K562 (cell line): Measurements from ENCODE around the gene NSMCE1. TPM values are rescaled to one million over a fixed set of nuclear protein-coding genes. Genes with fewer than 3 reads are reported as not detected.

Experiments used
- CAMTA2 ChIP-seq: fragments of 250-450 bp; sonication (Bioruptor Pico); conservative IDR thresholded peaks from 2 replicates; pipeline ENCODE4 v1.5.1; 2022
- CBFA2T3 ChIP-seq: fragments of 450-650 bp; IDR thresholded peaks from 2 replicates; pipeline ENCODE4 v1.6.1; 2017
- COPS2 ChIP-seq: fragments of 450-650 bp; conservative IDR thresholded peaks from 2 replicates; pipeline ENCODE4 v1.6.1; 2016; ENCODE audit warnings: mild to moderate bottlenecking, moderate library complexity
- ETV1 ChIP-seq: fragments of 450-650 bp; conservative IDR thresholded peaks from 2 replicates; pipeline ENCODE4 v1.6.1; 2016; ENCODE audit warnings: missing genetic modification characterization, control low read depth, low read depth, missing compliant biosample characterization
- FOSL1 ChIP-seq: fragments of 200-800 bp; sonication (Bioruptor generic); conservative IDR thresholded peaks from 2 replicates; pipeline ENCODE4 v1.6.1; 2016; ENCODE audit warnings: missing genetic modification characterization, missing compliant biosample characterization
- HNRNPK ChIP-seq: fragments of 200-400 bp; formaldehyde crosslinking; IDR thresholded peaks from one replicate; pipeline ENCODE4 v1.6.1; 2018; ENCODE audit warnings: mild to moderate bottlenecking, low read depth, low read length; ENCODE audit not compliant: poor library complexity, severe bottlenecking
- KAT8 ChIP-seq: fragments of 450-650 bp; IDR thresholded peaks from 2 replicates; pipeline ENCODE4 v1.6.1; 2016; ENCODE audit warnings: low read depth, mild to moderate bottlenecking
- MAZ ChIP-seq, 2 experiments: fragments of 450-650 bp in 1 of 2; sonication (generic) in 1 of 2; formaldehyde crosslinking; IDR thresholded peaks in 1 of 2; conservative IDR thresholded peaks in 1 of 2; 2 replicates each; pipeline versions ENCODE4 v1.4.0 to v1.5.0; 2020; ENCODE audit warnings: mild to moderate bottlenecking in 1 of 2, missing genetic modification reagents in 1 of 2
- MYNN ChIP-seq, 2 experiments: sonication (generic); formaldehyde crosslinking in 1 of 2; IDR thresholded peaks; 2 replicates each; pipeline versions ENCODE4 v1.5.0 to v1.6.1; 2016 to 2020; ENCODE audit warnings: antibody characterized with exemption in 1 of 2, missing genetic modification reagents in 1 of 2
- RBBP5 ChIP-seq: fragments of 200-600 bp; sonication (generic); IDR thresholded peaks from 2 replicates; pipeline ENCODE4 v1.6.1; 2012; ENCODE audit warnings: borderline replicate concordance, mild to moderate bottlenecking, low read length, control low read depth, inconsistent platforms; ENCODE audit not compliant: insufficient read depth, poor library complexity, severe bottlenecking
- SRSF9 ChIP-seq: fragments of 200-400 bp; formaldehyde crosslinking; IDR thresholded peaks from 2 replicates; pipeline ENCODE4 v1.6.1; 2017; ENCODE audit warnings: low read depth, low read length, borderline replicate concordance
- TCF7 ChIP-seq: sonication (generic); IDR thresholded peaks from 2 replicates; pipeline ENCODE4 v1.6.1; 2016; ENCODE audit warnings: antibody characterized with exemption, borderline replicate concordance
- XRCC3 ChIP-seq: fragments of 450-650 bp; IDR thresholded peaks from 2 replicates; pipeline ENCODE4 v1.6.1; 2017; ENCODE audit warnings: mild to moderate bottlenecking, moderate library complexity
- YY1 ChIP-seq, 3 experiments: IDR thresholded peaks; 2 replicates each; pipeline ENCODE4 v1.6.1; 2011; ENCODE audit warnings: low read length in 2 of 3, mild to moderate bottlenecking in 2 of 3, moderate library complexity in 2 of 3, borderline replicate concordance in 1 of 3, control low read depth in 1 of 3, low read depth in 1 of 3; ENCODE audit not compliant: insufficient read depth in 3 of 3, insufficient replicate concordance in 2 of 3, control insufficient read depth in 1 of 3, insufficient read length in 1 of 3; ENCODE audit errors: extremely low read depth in 1 of 3
- ZNF395 ChIP-seq: fragments of 200-800 bp; sonication (Bioruptor generic); IDR thresholded peaks from 2 replicates; pipeline ENCODE4 v1.6.1; 2017; ENCODE audit warnings: missing genetic modification characterization, missing compliant biosample characterization
- ZNF444 ChIP-seq: fragments of 250-450 bp; sonication (Bioruptor Pico); IDR thresholded peaks from 2 replicates; pipeline ENCODE4 v1.4.0; 2020; ENCODE audit warnings: mild to moderate bottlenecking, moderate library complexity
- ZNF583 ChIP-seq: fragments of 250-450 bp; sonication (Bioruptor Pico); IDR thresholded peaks from 2 replicates; pipeline ENCODE4 v1.4.0; 2020
- polyA plus RNA-seq, 8 experiments: library from polyadenylated mRNA; depleted of rRNA in 4 of 8; stranded (reverse) in 5 of 8; unstranded in 3 of 8; fragments of >200 nt; fragmentation: Nextera tagmentation in 2 of 8; fragmentation: Illumina TruSeq in 1 of 8; extraction: Ambion mirVana in 2 of 8; extraction: Trizol in 1 of 8; gene quantifications; 2 replicates each; pipeline versions ENCODE4 v1.2.1 to v1.2.3, GENCODE V29; 2011 to 2014; ENCODE audit warnings: inconsistent platforms in 1 of 8, missing spikeins in 1 of 8
- total RNA-seq, 7 experiments: library from RNA; depleted of rRNA in 6 of 7; stranded (reverse); fragments of >200 nt in 6 of 7; fragmentation: Illumina TruSeq in 2 of 7; extraction: Trizol in 2 of 7; gene quantifications; 2 replicates each; pipeline versions ENCODE4 v1.2.1 to v1.2.3, GENCODE V29; 2011 to 2021; ENCODE audit warnings: low replicate concordance in 1 of 7
- TF ChIP-seq, protein P1 (sequence below): IDR thresholded peaks from 2 replicates; pipeline ENCODE4 v1.6.1; 2011; ENCODE audit not compliant: insufficient read length; ENCODE audit errors: extremely low read depth
- TF ChIP-seq, protein P2 (sequence below): sonication (generic); formaldehyde crosslinking; IDR thresholded peaks from 2 replicates; pipeline ENCODE4 v1.8.1; 2023; ENCODE audit warnings: mild to moderate bottlenecking, missing genetic modification reagents
- TF ChIP-seq, protein P3 (sequence below), 3 experiments: IDR thresholded peaks in 2 of 3; conservative IDR thresholded peaks in 1 of 3; 2 replicates each; pipeline ENCODE4 v1.5.1; 2011 to 2012; ENCODE audit warnings: low read length in 3 of 3, mild to moderate bottlenecking in 3 of 3, control low read depth in 2 of 3, improper control_type of control experiment in 1 of 3, inconsistent platforms in 1 of 3, low read depth in 1 of 3, mixed read lengths in 1 of 3, moderate library complexity in 1 of 3; ENCODE audit not compliant: insufficient read depth in 2 of 3

The NSMCE1 gene
- total and polyA plus RNA-seq, 9 of the 15 experiments (the other 6 are each of a cell fraction or from before 2014, with no cell fraction given), result 52.1 to 163 (median 61.5) TPM

DNA sequence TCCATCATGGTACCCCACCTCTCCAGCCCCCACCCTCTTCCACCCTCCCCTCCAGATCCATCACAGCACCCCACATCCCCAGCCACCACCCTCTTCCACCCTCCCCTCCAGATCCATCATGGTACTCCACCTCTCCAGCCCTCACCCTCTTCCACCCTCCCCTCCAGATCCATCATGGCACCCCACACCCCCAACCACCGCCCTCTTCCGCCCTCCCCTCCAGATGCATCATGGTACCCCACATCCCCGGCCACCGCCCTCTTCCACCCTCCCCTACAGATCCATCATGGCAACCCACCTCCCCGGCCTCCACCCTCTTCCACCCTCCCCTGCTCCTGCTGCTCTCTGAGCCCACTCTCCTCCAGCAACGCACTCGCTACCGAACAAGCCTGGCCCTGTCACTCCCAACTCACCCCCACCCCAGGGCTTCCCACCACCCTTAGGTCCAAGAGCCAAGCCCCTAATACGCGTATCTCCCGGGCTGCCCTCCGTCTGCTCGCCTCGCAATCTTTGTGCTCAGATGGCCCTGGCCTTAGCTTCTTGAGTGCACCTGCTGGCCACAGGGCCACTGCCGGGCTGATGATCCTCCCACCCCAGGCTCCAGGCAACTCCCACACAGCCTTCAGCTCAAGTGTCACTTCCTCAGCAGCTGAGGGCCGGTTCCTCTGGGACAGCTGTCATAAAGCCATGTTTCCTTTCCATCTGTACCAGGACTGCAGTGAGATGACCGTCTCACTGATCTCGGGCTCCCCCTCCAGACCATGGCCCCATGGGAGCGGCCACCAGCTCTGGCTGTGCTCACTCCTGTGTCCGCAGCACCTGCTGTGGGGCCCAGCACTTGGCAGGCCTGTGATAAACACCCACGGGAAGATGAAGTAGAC is 39.7 kb downstream of the NSMCE1 start (continued):
- TF ChIP-seq HNRNPK, result no peak
- no peak for TF ChIP-seq CAMTA2
- no peak for TF ChIP-seq TCF7
- no peak for TF ChIP-seq YY1 (IDR thresholded peaks at IDR 0.05; ENCODE audit: borderline replicate concordance in 1 of 3, control insufficient read depth in 1 of 3, extremely low read depth in 1 of 3, insufficient read depth in 3 of 3, insufficient read length in 1 of 3, insufficient replicate concordance in 2 of 3, low read depth in 1 of 3, low read length in 2 of 3)
- no peak for TF ChIP-seq FOSL1 (tag)
- no peak for TF ChIP-seq SRSF9
- TF ChIP-seq, protein P1, sequence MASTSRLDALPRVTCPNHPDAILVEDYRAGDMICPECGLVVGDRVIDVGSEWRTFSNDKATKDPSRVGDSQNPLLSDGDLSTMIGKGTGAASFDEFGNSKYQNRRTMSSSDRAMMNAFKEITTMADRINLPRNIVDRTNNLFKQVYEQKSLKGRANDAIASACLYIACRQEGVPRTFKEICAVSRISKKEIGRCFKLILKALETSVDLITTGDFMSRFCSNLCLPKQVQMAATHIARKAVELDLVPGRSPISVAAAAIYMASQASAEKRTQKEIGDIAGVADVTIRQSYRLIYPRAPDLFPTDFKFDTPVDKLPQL, result no peak
- TF ChIP-seq, protein P2, sequence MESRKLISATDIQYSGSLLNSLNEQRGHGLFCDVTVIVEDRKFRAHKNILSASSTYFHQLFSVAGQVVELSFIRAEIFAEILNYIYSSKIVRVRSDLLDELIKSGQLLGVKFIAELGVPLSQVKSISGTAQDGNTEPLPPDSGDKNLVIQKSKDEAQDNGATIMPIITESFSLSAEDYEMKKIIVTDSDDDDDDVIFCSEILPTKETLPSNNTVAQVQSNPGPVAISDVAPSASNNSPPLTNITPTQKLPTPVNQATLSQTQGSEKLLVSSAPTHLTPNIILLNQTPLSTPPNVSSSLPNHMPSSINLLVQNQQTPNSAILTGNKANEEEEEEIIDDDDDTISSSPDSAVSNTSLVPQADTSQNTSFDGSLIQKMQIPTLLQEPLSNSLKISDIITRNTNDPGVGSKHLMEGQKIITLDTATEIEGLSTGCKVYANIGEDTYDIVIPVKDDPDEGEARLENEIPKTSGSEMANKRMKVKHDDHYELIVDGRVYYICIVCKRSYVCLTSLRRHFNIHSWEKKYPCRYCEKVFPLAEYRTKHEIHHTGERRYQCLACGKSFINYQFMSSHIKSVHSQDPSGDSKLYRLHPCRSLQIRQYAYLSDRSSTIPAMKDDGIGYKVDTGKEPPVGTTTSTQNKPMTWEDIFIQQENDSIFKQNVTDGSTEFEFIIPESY, result no peak
- TF ChIP-seq ETV1 (tag), result peak; percentile 47; the same call in 1 of the 2 replicates
- TF ChIP-seq, protein P3, sequence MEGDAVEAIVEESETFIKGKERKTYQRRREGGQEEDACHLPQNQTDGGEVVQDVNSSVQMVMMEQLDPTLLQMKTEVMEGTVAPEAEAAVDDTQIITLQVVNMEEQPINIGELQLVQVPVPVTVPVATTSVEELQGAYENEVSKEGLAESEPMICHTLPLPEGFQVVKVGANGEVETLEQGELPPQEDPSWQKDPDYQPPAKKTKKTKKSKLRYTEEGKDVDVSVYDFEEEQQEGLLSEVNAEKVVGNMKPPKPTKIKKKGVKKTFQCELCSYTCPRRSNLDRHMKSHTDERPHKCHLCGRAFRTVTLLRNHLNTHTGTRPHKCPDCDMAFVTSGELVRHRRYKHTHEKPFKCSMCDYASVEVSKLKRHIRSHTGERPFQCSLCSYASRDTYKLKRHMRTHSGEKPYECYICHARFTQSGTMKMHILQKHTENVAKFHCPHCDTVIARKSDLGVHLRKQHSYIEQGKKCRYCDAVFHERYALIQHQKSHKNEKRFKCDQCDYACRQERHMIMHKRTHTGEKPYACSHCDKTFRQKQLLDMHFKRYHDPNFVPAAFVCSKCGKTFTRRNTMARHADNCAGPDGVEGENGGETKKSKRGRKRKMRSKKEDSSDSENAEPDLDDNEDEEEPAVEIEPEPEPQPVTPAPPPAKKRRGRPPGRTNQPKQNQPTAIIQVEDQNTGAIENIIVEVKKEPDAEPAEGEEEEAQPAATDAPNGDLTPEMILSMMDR (IDR thresholded peaks at IDR 0.05 in 2 of 3, conservative IDR thresholded peaks at IDR 0.05 in 1 of 3; ENCODE audit: insufficient read depth in 2 of 3, low read depth in 1 of 3, low read length in 3 of 3), result peak; percentile 4 to 40 (median 11); a peak in 2 of 6 replicates
- no peak for TF ChIP-seq COPS2
- TF ChIP-seq ZNF444 (CRISPR knock-in tag), result no peak
- TF ChIP-seq CBFA2T3, result peak; percentile 64
- TF ChIP-seq KAT8, result no peak
- TF ChIP-seq MAZ (CRISPR knock-in tag; conservative IDR thresholded peaks at IDR 0.05 in 1 of 2, IDR thresholded peaks at IDR 0.05 in 1 of 2), result no peak
- no peak for TF ChIP-seq ZNF583 (CRISPR knock-in tag)
- no peak for TF ChIP-seq MYNN (IDR thresholded peaks at IDR 0.05)
- no peak for TF ChIP-seq MYNN (CRISPR knock-in tag; IDR thresholded peaks at IDR 0.05)
- TF ChIP-seq RBBP5, result no peak
- no peak for TF ChIP-seq XRCC3
- TF ChIP-seq ZNF395 (CRISPR knock-in tag), result peak; percentile 71; the same call in 1 of the 2 replicates
